MCF 10A (cell line): ENCODE measurements around the gene SLC5A3. TPM values are rescaled to one million over a fixed set of nuclear protein-coding genes. Genes with fewer than 3 reads are reported as not detected.

Experiments
- BruUV-seq: library from RNA; stranded (reverse); fragments of 400-500 nt; replicated peaks from 2 replicates; lab custom pipeline; 2021; lab: Mats Ljungman, UMichigan
- CTCF ChIA-PET: fragments of 300-600 bp; sonication (Branson Sonifier 250); formaldehyde crosslinking; extraction: SDS; loops from one replicate; lab custom pipeline; 2021; ENCODE audit warnings: antibody characterized with exemption, inconsistent platforms; lab: Yijun Ruan, JAX
- POLR2A ChIA-PET: fragments of 300-600, 350-650 bp; sonication (Branson Sonifier 250); formaldehyde crosslinking; extraction: SDS; loops from one replicate; lab custom pipeline; 2020; ENCODE audit warnings: antibody characterized with exemption, inconsistent platforms; lab: Yijun Ruan, JAX
- DNase-seq: peaks from one replicate; pipeline ENCODE4 v3.0.0-alpha.2; 2018; ENCODE audit not compliant: unreplicated experiment
- H3K27ac Mint-ChIP-seq: one replicate; pipeline ENCODE4 v1.8.0; 2022; ENCODE audit warnings: mild to moderate bottlenecking, low read depth, mixed read lengths; ENCODE audit not compliant: unreplicated experiment
- H3K27me3 Mint-ChIP-seq: one replicate; pipeline ENCODE4 v1.8.0; 2022; ENCODE audit warnings: mixed read lengths; ENCODE audit not compliant: insufficient read depth, unreplicated experiment
- H3K36me3 Mint-ChIP-seq: one replicate; pipeline ENCODE4 v1.8.0; 2022; ENCODE audit warnings: mild to moderate bottlenecking, moderate library complexity, mixed read lengths; ENCODE audit not compliant: insufficient read depth, unreplicated experiment
- H3K4me1 Mint-ChIP-seq: one replicate; pipeline ENCODE4 v1.8.0; 2022; ENCODE audit warnings: mixed read lengths; ENCODE audit not compliant: insufficient read depth, unreplicated experiment
- H3K4me3 Mint-ChIP-seq: one replicate; pipeline ENCODE4 v1.8.0; 2022; ENCODE audit warnings: mild to moderate bottlenecking, moderate library complexity, mixed read lengths; ENCODE audit not compliant: unreplicated experiment
- H3K9me3 Mint-ChIP-seq: one replicate; pipeline ENCODE4 v1.8.0; 2022; ENCODE audit warnings: mixed read lengths; ENCODE audit not compliant: unreplicated experiment
- intact Hi-C: fragments of 100-400 bp; cut with micrococcal nuclease; formaldehyde crosslinking; loops from 2 replicates; pipeline ENCODE4 v1.14.1; 2022
- total RNA-seq: library from RNA; stranded (reverse); gene quantifications from 2 replicates; pipeline ENCODE4 v1.2.3, GENCODE V29; 2022
- TF ChIP-seq, protein P1 (sequence below): fragments of 200-600 bp; IDR thresholded peaks from one replicate; pipeline ENCODE4 v1.8.0; 2022; ENCODE audit warnings: antibody characterized with exemption, mild to moderate bottlenecking; ENCODE audit not compliant: unreplicated experiment

The SLC5A3 gene
- total RNA-seq, 1 experiment from 2014 or later, result 8.5 TPM

DNA sequence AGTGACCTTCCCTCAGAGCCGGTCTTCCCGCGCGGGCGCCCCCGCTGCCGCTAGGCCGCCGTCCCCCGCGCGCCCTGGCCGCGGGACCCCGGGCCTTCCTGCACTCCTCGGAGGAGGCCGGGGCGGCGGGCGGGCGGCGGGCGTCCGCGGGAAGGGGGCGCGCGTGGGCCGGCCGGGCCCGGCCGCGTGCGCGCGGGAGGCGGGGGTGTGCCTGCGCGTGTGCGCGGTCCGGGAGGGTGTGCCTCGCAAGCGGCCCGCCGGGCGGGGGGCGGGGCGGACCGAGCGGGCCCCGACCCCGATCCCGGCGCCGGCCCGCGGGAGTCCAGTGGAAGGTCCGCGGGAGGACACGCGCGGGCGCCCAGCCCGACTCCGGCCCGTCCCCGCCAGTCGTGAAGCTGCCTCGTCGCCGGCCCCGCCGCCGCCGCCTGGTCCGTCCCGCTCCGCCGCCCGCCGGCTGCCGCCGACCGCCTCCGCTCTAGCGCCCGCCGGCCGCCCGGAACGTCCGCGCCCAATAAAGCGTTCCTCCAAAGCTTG lies 438 bp downstream of the SLC5A3 start:
- ChIA-PET CTCF (interaction anchor here (0.5 to 4.2 kb wide), 5 partner anchors 9 to 198 kb away, joined by 3 to 31 read pairs (median 3); no protein-coding TSS in a partner anchor), POLR2A (interaction anchor here (0.7 to 5.2 kb wide), 18 partner anchors 12 to 1347 kb away, joined by 3 to 45 read pairs (median 7); partner anchors contain the start of gene ATP5PO)
- peak; percentile 8 for DNase-seq
- Mint-ChIP-seq H3K36me3 (no peaks in the 10 kb centered on the region), H3K27ac (peak overlapping the region; percentile 93), H3K4me3 (peak overlapping the region; percentile 91), H3K4me1 (peaks cover 42% of the 10 kb centered on the region), H3K9me3 (no peaks in the 10 kb centered on the region), H3K27me3 (no peaks in the 10 kb centered on the region)
- BruUV-seq, result no TSS peak
- intact Hi-C loops, result loop anchor here (1.0 to 2.0 kb wide), 3 partner anchors 97 to 149 kb away; no protein-coding TSS in a partner anchor
- TF ChIP-seq, protein P1, sequence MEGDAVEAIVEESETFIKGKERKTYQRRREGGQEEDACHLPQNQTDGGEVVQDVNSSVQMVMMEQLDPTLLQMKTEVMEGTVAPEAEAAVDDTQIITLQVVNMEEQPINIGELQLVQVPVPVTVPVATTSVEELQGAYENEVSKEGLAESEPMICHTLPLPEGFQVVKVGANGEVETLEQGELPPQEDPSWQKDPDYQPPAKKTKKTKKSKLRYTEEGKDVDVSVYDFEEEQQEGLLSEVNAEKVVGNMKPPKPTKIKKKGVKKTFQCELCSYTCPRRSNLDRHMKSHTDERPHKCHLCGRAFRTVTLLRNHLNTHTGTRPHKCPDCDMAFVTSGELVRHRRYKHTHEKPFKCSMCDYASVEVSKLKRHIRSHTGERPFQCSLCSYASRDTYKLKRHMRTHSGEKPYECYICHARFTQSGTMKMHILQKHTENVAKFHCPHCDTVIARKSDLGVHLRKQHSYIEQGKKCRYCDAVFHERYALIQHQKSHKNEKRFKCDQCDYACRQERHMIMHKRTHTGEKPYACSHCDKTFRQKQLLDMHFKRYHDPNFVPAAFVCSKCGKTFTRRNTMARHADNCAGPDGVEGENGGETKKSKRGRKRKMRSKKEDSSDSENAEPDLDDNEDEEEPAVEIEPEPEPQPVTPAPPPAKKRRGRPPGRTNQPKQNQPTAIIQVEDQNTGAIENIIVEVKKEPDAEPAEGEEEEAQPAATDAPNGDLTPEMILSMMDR, result no peak

DNA sequence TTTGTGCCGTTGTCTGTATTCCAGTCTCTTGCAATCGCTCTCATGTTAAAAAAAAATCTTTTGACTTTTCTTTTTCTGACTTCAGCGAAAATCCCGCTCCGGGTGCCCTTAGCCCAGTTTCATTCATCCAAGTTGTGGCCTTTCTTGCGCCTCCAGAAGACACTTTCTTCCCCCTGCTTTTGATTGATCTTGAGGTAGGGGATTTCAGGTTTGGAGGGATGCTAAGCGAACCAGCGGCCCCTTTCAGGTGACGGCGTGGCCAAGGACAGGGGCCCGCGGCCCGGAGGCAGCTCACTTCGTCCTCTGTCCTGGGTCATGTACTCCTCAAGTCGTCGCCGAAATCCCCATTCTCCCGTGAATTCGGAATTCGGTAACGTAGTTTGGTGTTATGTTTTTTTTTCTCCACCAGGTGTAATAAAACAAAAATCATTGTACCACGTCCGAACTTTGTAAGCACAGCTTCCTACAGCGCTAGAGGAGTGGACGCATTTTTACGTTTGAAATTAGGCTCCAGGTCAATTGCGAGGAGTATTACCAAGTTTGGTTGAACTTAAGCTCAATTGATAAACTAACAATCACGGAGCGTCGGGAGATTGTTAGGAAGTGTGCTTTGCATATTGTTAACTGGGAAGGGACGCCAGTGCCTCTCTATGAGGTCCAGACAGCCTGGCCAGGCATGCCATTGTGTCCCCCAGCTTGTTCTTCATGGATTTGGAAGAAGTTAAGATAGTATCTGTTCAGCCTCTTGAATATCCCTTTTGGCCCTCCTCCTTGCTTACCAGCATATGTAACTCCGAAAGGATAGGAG lies 1.1 kb downstream of the SLC5A3 start:
- no peaks in the 10 kb centered on the region for H3K9me3 Mint-ChIP-seq
- peak overlapping the region; percentile 91 for H3K4me3 Mint-ChIP-seq
- peak overlapping the region; percentile 93 for H3K27ac Mint-ChIP-seq
- peaks cover 45% of the 10 kb centered on the region for H3K4me1 Mint-ChIP-seq
- no peaks in the 10 kb centered on the region for H3K27me3 Mint-ChIP-seq
- TSS peak; percentile 49 for BruUV-seq
- H3K36me3 Mint-ChIP-seq, result no peaks in the 10 kb centered on the region
- ChIA-PET POLR2A (interaction anchor here (0.7 to 5.2 kb wide), 16 partner anchors 13 to 273 kb away, joined by 3 to 45 read pairs (median 10); partner anchors contain the start of gene ATP5PO), CTCF (interaction anchor here (0.5 to 4.2 kb wide), 9 partner anchors 9 to 282 kb away, joined by 3 to 31 read pairs (median 3); no protein-coding TSS in a partner anchor)
- TF ChIP-seq, protein P1, result no peak
- peak; percentile 33 for DNase-seq
- intact Hi-C loops, result loop anchor here (1.0 to 5.0 kb wide), 4 partner anchors 98 to 273 kb away; no protein-coding TSS in a partner anchor

DNA sequence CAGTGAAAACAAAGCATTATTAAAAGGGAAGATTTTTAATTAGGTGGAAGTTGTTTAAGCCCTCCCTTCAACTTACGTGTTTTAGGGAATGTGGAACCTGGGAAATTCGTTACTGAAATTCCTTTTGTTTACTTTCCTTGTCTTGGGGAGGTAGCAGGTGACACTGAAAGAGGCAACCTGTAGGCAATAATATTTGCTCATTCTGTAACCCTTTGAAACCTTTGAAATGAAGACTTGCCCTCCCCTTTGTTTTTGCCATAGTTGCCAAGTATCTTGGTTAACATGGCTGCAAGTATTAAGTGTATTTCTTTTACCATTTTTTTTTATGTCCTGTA lies 1.7 kb downstream of the SLC5A3 start:
- no peak for DNase-seq
- Mint-ChIP-seq H3K9me3 (no peaks in the 10 kb centered on the region), H3K4me1 (peaks cover 51% of the 10 kb centered on the region), H3K36me3 (no peaks in the 10 kb centered on the region), H3K27me3 (no peaks in the 10 kb centered on the region), H3K4me3 (peak overlapping the region; percentile 91), H3K27ac (peak overlapping the region; percentile 93)
- BruUV-seq, result no TSS peak
- POLR2A ChIA-PET, result interaction anchor here (0.9 to 5.2 kb wide), 12 partner anchors 10 to 273 kb away, joined by 3 to 45 read pairs (median 10); partner anchors contain the start of gene ATP5PO
- CTCF ChIA-PET, result interaction anchor here (0.6 to 4.2 kb wide), 5 partner anchors 11 to 151 kb away, joined by 3 to 31 read pairs (median 3); no protein-coding TSS in a partner anchor
- intact Hi-C loops, result loop anchor here (2.0 to 5.0 kb wide), 3 partner anchors 98 to 272 kb away; no protein-coding TSS in a partner anchor
- TF ChIP-seq, protein P1, result no peak
